ENCODE measurements around the gene TNS1. TPM values are rescaled to one million over a fixed set of nuclear protein-coding genes. Genes with fewer than 3 reads are reported as not detected.
A peak's percentile ranks its signal among the peaks of the same experiment; 100 is the strongest.

The TNS1 gene
- total RNA-seq, 1 experiment from 2014 or later, result 3.4 TPM

GRCh38 chr2:217977840-217978535 is 24.8 kb downstream of the TNS1 start:
- Mint-ChIP-seq H3K4me3 (no peak overlapping the region), H3K4me1 (peaks cover 8 to 20% of the 10 kb centered on the region in 2 experiments), H3K9me3 (no peaks in the 10 kb centered on the region), H3K36me3 (ENCODE audit: insufficient read depth in 1 of 3, low read depth in 3 of 3) (peaks cover 0 to 8% (median 0%) of the 10 kb centered on the region in 3 experiments; a peak in 4 of 7 replicates), H3K27ac (no peak overlapping the region), H3K27me3 (ENCODE audit: low read depth) (peaks cover 24% of the 10 kb centered on the region)
- peak overlapping the region; percentile 17 for H3K4me2 ChIP-seq (ENCODE audit: insufficient read depth, insufficient read length, low read length)
- peaks cover 3% of the 10 kb centered on the region; the same call in 1 of the 2 replicates for H3K4me1 ChIP-seq (ENCODE audit: insufficient read depth, low read length)
- no peaks in the 10 kb centered on the region for H3K9me3 ChIP-seq (ENCODE audit: control insufficient read depth, low read depth, low read length)
- no peak overlapping the region for H2BK120ac ChIP-seq (ENCODE audit: low read depth, low read length, poor library complexity, severe bottlenecking)
- no peak overlapping the region for H2BK12ac ChIP-seq (ENCODE audit: insufficient read length, low read depth, low read length)
- H2AFZ ChIP-seq (ENCODE audit: low read length), result no peak overlapping the region
- H3K79me2 ChIP-seq (ENCODE audit: insufficient read depth, low read length), result no peaks in the 10 kb centered on the region
- no CpG with 5 or more reads among the region's 16 CpGs for WGBS (ENCODE audit: extremely low coverage, insufficient read length, low lambda C conversion rate)
- H3K23me2 ChIP-seq (ENCODE audit: insufficient read length, low read depth, low read length, poor library complexity, severe bottlenecking), result peaks cover 12% of the 10 kb centered on the region
- no peak overlapping the region for H3T11ph ChIP-seq (ENCODE audit: low read length)
- no peak overlapping the region for H2AK5ac ChIP-seq (ENCODE audit: insufficient read length, low read length)
- H4K5ac ChIP-seq (ENCODE audit: insufficient read length, low read depth, low read length), result no peak overlapping the region
- H3K27ac ChIP-seq (ENCODE audit: insufficient read length, low read depth, low read length), result no peak overlapping the region
- no peak overlapping the region for H3K9ac ChIP-seq (ENCODE audit: extremely low read depth, insufficient read length, low read length)
- H3K27me3 ChIP-seq (ENCODE audit: insufficient read depth, low read length), result peaks cover 4% of the 10 kb centered on the region; the same call in 1 of the 2 replicates
- no peaks in the 10 kb centered on the region for H3K79me1 ChIP-seq (ENCODE audit: insufficient read depth, low read depth, low read length, poor library complexity, severe bottlenecking)
- no peak overlapping the region for H2BK15ac ChIP-seq (ENCODE audit: low read depth, low read length)
- no peak overlapping the region for H3K4ac ChIP-seq (ENCODE audit: low read depth, low read length)
- H4K8ac ChIP-seq (replicated peaks; ENCODE audit: insufficient read length, low read depth, low read length), result no peak overlapping the region
- no peak overlapping the region for H3K56ac ChIP-seq (ENCODE audit: insufficient read length, low read depth, low read length)
- no peak for DNase-seq
- no peak overlapping the region for H2BK5ac ChIP-seq (ENCODE audit: insufficient read length, low read length)
- no peak overlapping the region for H2BK20ac ChIP-seq (ENCODE audit: low read depth, low read length, poor library complexity, severe bottlenecking)
- no peak overlapping the region for H3K18ac ChIP-seq (ENCODE audit: insufficient read length, low read depth, low read length)
- no peaks in the 10 kb centered on the region for H4K20me1 ChIP-seq (ENCODE audit: control insufficient read depth, insufficient read depth, insufficient read length)
- no peak overlapping the region for H4K91ac ChIP-seq (ENCODE audit: insufficient read length, low read depth, low read length)
- no peak overlapping the region for H3K23ac ChIP-seq (ENCODE audit: insufficient read length, low read depth, low read length)
- TF ChIP-seq CTCF (conservative IDR thresholded peaks at IDR 0.05), result no peak
- no peak overlapping the region for H3K14ac ChIP-seq (ENCODE audit: insufficient read depth, low read length)
